GM18507 (cell line): ENCODE data around the gene RPTOR.
A peak's percentile ranks its signal among the peaks of the same experiment; 100 is the strongest.
"Not testable (repeated sequence)": the region's sequence is repeated elsewhere in the genome, so short reads cannot be mapped to it uniquely, and the experiment has no call there.

Source experiments
- DNase-seq: peaks from one replicate; pipeline ENCODE4 v3.0.0; 2011; ENCODE audit warnings: low read depth; ENCODE audit not compliant: insufficient read length; ENCODE audit errors: extremely low spot score
- FAIRE-seq: peaks from 2 replicates; lab custom pipeline; 2011; peaks lifted over from hg19 to GRCh38; lab: Jason Lieb, UNC

Gene RPTOR

GRCh38 chr17:80531400-80531799, 13.2 kb upstream of the RPTOR start:
- DNase-seq: no peak
- no peak for FAIRE-seq

GRCh38 chr17:80537386-80537785, 7.3 kb upstream of the RPTOR start:
- DNase-seq, FAIRE-seq: not testable (repeated sequence)

GRCh38 chr17:80538484-80538883, 6.2 kb upstream of the RPTOR start:
- no peak for DNase-seq
- no peak for FAIRE-seq

- DNase-seq: no peak
- no peak for FAIRE-seq
These were observed 5.5 kb upstream of the RPTOR start for GRCh38 chr17:80539022-80539641.

GRCh38 chr17:80545499-80545826, 825 bp downstream of the RPTOR start:
- no peak for DNase-seq
- FAIRE-seq: no peak

GRCh38 chr17:80546267-80546666, 1.6 kb downstream of the RPTOR start:
- no peak for FAIRE-seq
- DNase-seq: no peak

- DNase-seq: no peak
- FAIRE-seq: no peak
These were observed 7.9 kb downstream of the RPTOR start for GRCh38 chr17:80552523-80552922.

GRCh38 chr17:80555266-80555665, 10.6 kb downstream of the RPTOR start:
- FAIRE-seq: no peak
- no peak for DNase-seq

- no peak for FAIRE-seq
- no peak for DNase-seq
These were observed 13.4 kb downstream of the RPTOR start for GRCh38 chr17:80558046-80558445.

GRCh38 chr17:80559825-80560251, 15.2 kb downstream of the RPTOR start:
- FAIRE-seq (no peak), DNase-seq (no peak)

- no peak for FAIRE-seq
- DNase-seq: no peak
These were observed 17.0 kb downstream of the RPTOR start for GRCh38 chr17:80561541-80562114.

GRCh38 chr17:80564545-80564944, 19.9 kb downstream of the RPTOR start:
- FAIRE-seq (no peak), DNase-seq (no peak)

GRCh38 chr17:80565343-80566053, 20.9 kb downstream of the RPTOR start:
- FAIRE-seq (no peak), DNase-seq (no peak)

GRCh38 chr17:80566054-80566400, 21.4 kb downstream of the RPTOR start:
- no peak for DNase-seq
- FAIRE-seq: no peak

- DNase-seq (no peak), FAIRE-seq (no peak)
These were observed 23.6 kb downstream of the RPTOR start for GRCh38 chr17:80568246-80568645.

GRCh38 chr17:80569924-80570323, 25.3 kb downstream of the RPTOR start:
- FAIRE-seq (no peak), DNase-seq (no peak)

- FAIRE-seq (no peak), DNase-seq (no peak)
These were observed 29.1 kb downstream of the RPTOR start for GRCh38 chr17:80573701-80574100.

- no peak for DNase-seq
- FAIRE-seq: no peak
These were observed 29.9 kb downstream of the RPTOR start for GRCh38 chr17:80574496-80574895.

- DNase-seq: peak; percentile 76
- FAIRE-seq: peak; percentile 91
These were observed 30.6 kb downstream of the RPTOR start for GRCh38 chr17:80575057-80575875.

- FAIRE-seq: no peak
- DNase-seq: no peak
These were observed 33.4 kb downstream of the RPTOR start for GRCh38 chr17:80577876-80578570.
